Stimulated activated CD8-positive, alpha-beta memory T cell treated with anti-CD3 and anti-CD28 coated beads, Interleukin-2, amount 100 ng/mL, for 1 hour (primary cell): ENCODE measurements around the gene PIWIL4.
"Not testable (repeated sequence)": the region's sequence is repeated elsewhere in the genome, so short reads cannot be mapped to it uniquely, and the experiment has no call there.

Source experiments
- DNase-seq, 2 donors: peaks; one replicate each; pipeline ENCODE4 v3.0.0-alpha.2; 2020; ENCODE audit warnings: low read depth in 2 of 2

Gene PIWIL4

DNA sequence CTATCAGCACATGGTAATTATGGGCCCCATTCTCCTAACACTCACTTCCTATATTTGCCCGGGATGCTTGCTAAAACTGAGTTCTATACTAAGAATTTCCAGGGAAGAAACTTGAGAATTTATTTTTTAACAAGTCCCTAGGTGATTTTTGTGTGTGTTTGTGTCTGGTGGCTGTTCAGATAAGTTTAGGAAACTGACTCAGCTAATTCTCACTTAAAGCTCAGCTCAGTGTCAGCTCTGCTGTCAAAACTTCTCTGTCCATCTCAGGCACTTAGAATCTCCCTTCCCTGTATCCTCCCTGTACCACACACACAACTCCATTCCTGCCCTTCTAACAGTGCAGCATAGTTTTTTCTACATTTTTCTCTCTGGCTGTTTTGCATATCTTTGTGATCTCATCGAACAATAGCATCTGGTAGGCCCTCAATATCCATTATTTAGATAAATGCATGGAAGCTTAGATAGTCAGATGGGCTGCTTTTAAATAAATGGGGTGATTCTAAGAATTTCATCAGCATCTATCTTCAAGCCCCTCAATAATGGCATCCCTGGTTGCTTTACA is 69.3 kb downstream of the PIWIL4 start:
- no peak for DNase-seq

DNA sequence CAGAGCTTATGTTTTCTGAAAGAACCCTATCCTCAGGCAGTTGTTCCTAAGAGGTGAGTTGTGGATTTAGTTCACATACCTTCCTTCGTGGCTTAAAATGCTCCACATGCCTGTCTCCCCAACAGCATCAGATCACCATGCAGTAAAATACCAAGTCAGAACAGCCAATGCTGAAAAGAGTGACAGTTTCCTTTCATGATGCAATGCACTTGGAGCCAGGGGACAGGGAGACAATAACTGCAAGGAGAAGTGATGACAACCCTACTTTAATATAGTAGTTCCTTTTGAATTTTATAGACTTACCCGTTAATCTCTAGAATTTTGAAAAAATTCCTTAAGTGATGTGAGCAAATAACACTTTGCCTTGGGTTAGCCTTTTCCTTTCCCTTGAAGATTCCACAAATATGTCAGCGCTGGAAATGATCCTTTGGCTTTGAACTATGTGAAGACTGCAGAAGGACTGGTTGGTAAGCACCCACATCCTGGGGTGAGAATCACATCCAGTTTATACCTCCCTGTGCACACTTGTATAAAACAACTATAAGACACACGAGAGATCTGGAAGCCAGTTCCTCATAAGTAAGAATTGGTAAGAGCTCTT is 71.2 kb downstream of the PIWIL4 start:
- no peak for DNase-seq

GRCh38 chr11:94638902-94639373 is 71.8 kb downstream of the PIWIL4 start:
- DNase-seq, result no peak

GRCh38 chr11:94639901-94640721 is 72.9 kb downstream of the PIWIL4 start:
- no peak for DNase-seq

DNA sequence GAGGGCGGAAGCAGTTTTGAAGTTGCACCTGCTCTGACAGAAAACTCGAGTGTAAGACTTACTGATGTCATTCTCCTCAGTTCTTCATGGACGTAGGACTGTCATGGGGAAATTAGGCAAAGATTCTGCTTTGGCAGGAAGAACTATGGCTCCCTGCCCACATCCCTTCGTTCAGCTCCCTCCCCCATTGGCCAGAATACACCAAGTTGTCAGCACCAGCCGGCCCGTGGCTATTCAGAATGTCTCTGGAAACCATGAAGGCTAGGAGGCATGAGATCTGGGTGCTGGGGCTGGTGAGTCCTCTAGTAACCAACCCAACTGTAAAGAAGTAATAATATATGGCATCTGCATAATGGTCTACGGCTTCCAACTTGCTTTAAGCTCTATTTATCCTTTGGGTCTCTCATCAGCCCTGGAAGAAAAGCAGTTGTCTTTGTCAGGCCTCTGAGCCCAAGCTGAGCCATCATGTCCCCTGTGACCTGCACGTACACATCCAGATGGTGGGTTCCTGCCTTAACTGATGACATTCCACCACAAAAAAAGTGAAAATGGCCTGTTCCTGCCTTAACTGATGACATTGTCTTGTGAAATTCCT is 74.1 kb downstream of the PIWIL4 start:
- DNase-seq, result no peak

DNA sequence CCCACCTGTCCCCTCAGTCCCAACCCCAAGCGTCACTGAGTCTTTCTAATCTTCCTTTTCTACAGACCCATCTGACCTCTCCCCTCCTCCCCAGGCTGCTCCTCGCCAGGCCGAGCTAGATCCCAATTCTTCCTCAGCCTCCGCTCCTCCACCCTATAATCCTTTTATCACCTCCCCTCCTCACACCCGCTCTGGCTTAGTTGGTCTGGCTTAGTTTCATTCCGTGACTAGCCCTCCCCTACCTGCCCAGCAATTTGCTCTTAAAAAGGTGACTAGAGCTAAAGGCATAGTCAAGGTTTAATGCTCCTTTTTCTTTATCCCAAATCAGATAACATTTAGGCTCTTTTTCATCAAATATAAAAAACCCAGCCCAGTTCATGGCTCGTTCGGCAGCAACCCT is 76.0 kb downstream of the PIWIL4 start:
- not testable (repeated sequence) for DNase-seq

DNA sequence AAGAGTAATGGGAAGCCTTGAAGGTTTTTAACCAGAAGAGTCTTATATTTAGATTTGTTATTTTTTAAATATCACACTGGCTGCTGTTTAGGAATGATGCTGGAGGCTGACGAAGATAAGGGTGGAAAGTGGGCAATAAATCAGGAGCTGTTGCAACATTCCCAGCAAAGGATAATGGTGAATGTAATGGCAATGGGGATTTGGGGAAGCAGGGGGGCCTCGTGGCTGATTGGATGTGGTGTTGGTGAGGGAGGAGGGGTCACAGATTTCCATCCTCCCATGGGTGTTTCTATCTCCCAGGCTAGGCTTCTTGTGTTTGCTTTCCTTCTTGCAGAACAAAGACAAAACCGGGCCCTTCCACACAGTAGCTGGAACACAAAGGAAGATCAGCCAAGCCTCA is 80.8 kb downstream of the PIWIL4 start:
- no peak for DNase-seq

DNA sequence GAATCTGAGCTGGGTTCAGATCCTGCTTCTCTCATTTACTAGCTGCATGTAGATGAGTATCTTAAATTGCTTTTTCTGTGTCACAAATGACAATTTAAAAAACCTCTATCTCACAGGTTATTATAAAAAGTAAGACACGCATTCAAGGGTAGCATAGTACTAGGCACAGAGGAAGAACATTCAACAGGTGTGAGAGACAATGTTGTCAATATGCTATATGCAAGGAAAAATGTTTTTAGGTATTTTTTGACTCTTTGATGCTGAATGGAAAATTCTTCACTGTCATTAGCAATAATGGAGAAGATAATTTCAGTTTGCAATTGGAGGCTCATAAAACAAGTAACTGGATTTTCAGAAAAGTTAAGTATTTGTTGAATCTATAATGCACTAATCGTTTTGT is 81.6 kb downstream of the PIWIL4 start:
- no peak for DNase-seq

- no peak for DNase-seq
Observed at GRCh38 chr11:94649254-94649653, 82.1 kb downstream of the PIWIL4 start.

- no peak for DNase-seq
Observed at GRCh38 chr11:94649964-94650623, 82.9 kb downstream of the PIWIL4 start.

DNA sequence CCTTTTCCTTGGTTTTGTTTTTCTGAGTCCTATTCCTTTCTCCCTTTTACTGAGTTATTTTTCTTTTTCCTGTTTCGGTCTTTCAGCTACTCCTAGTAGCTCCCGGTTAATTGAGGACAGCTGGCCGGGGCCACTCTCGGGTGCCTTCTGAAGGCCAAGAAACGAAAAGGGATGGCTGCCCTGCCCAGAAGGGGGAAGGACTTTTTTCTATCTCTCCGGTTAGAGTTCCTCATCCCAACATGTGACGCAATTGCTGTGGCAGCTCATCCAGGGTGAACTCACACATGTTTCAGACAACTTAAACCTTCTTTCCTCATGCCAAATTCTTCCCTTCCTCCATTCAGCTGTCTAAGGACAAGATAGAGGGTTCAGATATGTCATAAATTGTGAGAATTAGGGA is 83.6 kb downstream of the PIWIL4 start:
- no peak for DNase-seq

DNA sequence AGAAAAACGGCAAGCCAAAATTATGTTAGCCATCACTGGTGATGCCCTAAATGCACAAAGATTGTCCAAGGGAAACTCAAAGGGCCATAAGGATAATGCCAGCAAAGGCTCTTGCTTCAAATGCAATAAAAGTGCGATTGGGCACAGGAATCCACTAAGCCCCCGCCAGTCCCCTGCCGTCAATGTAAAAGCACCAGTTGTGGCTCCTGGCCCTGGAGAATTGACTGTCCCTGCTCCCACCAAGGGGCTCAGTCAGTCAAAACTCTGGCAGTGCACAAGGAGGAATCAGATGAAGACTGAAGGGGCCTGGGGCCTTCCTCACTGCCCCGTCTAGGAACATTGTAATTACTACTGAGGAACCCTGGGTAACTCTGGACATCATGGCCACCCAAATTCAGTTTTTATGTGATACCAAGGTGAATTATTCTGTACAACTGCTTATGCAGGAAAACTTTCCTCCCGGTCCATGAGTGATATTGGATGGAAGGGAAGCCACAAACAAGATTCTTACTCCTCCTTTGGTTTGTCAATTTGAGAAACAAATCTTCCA is 85.6 kb downstream of the PIWIL4 start:
- no peak for DNase-seq

DNA sequence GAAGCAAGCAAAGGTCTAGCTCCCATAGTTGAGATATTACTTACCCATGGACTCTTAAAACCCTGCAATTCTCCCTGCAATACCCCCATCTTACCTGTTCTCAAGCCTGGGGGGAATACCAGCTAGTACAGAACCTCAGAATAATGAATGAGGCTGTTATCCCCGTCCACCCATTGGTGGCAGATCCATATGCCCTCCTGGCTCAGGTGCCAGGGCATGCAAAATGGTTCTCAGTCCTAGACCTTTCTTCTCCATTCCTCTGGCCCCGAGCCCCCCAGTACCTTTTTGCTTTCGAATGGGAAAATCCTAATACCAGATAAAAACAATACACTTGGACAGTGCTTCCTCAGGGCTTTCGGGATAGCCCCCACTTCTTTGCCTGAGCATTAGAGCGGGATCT is 86.4 kb downstream of the PIWIL4 start:
- no peak for DNase-seq

- no peak for DNase-seq
Observed at GRCh38 chr11:94654201-94654600, 87.0 kb downstream of the PIWIL4 start.

DNA sequence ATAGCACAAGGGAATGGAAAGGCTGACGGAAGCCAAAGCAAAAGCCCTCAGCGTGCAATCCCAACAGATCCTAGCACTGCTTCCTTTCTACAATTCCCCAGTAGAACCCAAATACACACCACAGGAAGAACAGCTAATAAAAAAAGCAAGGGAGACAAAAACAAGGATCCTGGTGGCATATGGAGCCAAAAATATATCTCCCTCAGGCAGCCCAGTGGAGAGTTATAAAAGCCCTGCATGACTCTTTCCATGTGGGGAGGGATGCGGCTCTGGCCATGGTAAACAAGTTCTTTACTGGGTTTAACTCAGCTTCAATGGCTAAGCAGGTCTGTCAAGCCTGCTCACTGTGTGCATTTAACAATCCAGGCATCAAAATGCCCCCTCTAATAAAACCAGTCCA is 88.1 kb downstream of the PIWIL4 start:
- DNase-seq, result no peak

DNA sequence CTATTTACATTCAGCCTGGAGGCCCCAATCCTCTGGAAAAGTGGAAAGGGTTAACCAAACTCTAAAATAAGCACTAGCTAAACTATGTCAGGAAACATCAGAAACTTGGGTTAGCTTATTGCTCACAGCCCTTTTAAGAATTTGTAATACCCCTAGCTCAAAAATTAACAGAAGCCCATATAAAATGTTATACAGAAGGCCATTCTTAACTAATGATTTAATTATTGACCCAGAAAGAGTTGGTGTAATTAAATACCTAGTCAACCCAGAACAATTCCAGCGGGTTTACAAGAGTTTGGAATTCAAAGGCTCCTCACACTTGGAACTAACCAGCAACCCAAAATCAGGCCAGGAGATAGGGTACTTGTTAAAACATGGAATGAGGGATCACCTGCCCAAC is 88.8 kb downstream of the PIWIL4 start:
- DNase-seq, result no peak

DNA sequence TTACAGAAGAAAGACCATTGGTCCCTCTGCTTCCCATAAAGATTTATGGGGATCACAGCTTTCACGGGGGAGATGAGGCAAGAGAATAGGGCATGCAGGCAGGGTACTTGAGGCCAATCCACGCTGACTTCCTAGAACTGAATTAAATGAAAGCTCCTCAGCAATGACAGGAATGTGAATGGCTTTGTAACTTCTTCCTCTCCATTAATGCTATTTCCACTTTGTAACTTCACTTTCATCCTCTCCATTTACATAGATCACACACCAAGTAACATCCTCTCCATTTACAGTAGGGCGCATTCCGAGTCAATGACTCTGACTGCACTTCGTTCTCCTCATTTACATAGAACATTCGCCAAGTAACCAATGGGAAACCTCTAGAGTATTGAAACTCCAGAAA is 89.8 kb downstream of the PIWIL4 start:
- no peak for DNase-seq

- no peak for DNase-seq
Observed at GRCh38 chr11:94657629-94658028, 90.5 kb downstream of the PIWIL4 start.

- no peak for DNase-seq
Observed at GRCh38 chr11:94658386-94658785, 91.2 kb downstream of the PIWIL4 start.

GRCh38 chr11:94658888-94659287 is 91.7 kb downstream of the PIWIL4 start:
- no peak for DNase-seq

- DNase-seq, result no peak
Observed at GRCh38 chr11:94661444-94661843, 94.3 kb downstream of the PIWIL4 start.
